Stimulated activated CD4-positive, alpha-beta T cell treated with anti-CD3 and anti-CD28 coated beads, Interleukin-4, amount 100 ng/mL, for 1 hour (primary cell): ENCODE results near the gene SYTL2.
"Not testable (repeated sequence)": the region's sequence is repeated elsewhere in the genome, so short reads cannot be mapped to it uniquely, and the experiment has no call there.

ENCODE experiments used
- DNase-seq: peaks from one replicate; pipeline ENCODE4 v3.0.0-alpha.2; 2020

SYTL2 gene, protein sequence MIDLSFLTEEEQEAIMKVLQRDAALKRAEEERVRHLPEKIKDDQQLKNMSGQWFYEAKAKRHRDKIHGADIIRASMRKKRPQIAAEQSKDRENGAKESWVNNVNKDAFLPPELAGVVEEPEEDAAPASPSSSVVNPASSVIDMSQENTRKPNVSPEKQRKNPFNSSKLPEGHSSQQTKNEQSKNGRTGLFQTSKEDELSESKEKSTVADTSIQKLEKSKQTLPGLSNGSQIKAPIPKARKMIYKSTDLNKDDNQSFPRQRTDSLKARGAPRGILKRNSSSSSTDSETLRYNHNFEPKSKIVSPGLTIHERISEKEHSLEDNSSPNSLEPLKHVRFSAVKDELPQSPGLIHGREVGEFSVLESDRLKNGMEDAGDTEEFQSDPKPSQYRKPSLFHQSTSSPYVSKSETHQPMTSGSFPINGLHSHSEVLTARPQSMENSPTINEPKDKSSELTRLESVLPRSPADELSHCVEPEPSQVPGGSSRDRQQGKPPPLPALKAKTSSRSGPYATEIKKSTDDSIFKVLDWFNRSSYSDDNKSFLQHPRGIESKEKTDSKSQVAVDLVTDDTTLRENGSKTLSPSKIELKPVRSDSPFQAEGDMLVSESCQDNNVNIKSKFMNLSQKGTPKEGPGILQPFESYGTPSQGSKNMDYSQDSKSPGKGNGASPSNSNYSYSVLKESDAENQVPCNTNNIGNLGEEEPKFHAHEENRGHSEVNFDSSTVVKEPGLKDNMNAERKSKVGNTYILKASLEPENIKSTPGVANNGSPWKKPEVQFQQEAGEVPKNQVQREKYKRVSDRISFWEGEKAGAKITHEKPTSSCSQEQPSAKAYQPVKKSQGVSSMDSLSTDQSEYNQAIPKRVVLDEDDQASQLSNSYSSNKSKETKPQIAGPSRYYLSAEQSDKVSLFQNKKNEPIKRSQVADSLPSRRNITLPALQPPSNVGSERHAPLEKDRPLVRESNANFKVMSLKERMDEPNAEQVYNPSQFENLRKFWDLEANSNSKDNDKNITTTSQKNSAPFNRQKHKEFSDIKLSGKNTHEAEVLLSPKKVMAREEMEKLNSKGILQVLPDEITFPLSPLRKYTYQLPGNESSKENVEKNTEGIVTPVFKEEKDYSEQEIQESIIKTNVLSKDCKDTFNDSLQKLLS (N-terminal part only)

DNA sequence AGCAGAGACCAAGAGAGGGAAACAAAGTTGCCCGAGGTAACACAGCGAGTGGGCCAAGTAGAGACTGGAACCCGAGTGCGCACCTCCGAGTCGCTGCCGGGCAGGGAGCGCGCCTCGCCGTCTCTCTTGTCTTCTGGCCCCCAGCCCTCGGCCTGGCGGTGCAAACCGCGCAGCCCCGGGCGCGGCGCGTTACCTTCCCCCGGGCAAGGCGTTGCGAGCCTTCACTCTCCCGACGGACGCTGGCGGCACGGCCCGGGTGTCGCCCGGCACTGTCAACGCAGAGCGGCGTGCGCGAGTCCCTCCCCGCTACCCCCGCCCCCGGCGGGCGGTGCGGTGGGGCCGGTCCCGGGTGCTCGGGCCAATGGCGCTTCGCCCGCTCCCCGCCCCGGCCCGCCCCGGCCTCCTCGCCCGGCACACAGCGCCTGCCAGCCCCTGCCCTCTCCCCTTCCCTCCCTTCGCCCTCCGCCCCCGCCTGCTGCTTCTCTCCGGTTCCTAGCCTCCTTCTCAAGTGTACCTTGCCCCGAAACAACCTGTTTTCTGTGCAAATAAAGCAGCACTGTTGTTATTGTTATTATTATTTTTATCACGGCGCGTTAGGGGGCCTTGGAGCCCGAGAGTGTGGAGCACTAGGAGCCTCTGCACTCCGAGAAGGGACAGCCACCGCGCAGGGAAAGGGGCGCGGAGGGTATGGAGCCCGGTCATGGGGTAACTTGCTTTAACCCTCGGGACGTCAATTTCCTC, at the start of gene SYTL2:
Gene SYTL2 (minus strand): TSS at position 271 of the 741 bp plus-strand sequence. CDS start 53,416 bp downstream, outside the sequence.
- DNase-seq = peak; percentile 76

DNA sequence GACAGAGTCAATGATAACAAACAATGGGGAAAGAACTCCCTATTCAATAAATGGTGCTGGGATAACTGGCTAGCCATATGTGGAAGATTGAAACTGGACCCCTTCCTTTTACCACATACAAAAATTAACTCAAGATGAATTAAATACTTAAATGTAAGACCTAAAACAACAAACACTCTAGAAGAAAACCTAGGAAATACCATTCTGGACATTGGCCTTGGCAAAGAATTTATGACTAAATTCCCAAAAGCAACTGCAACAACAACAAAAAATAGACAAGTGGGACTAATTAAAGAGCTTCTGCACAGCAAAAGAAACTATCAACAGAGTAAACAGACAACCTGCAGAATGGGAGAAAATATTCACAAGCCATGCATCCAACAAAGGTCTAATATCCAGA, 48.6 kb upstream of the SYTL2 start:
- DNase-seq = not testable (repeated sequence)

DNA sequence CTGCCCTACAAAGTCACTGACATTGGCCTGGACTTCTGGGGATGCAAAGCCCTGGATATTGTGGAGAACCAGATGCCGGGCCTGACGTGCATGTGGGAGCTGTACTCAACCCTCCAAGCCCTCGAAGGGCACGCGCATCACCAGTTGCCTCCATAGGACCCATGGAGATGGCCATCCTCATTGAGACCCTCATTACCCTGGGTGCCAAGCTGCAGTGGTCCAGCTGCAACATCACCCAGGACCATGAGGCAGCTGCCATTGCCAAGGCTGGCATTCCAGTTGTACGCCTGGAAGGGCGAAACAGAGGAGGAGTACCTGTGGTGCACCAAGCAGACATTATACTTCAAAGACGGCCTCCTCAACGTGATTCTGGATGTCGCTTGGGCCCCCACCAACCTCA, 46.2 kb upstream of the SYTL2 start:
- no peak for DNase-seq

DNA sequence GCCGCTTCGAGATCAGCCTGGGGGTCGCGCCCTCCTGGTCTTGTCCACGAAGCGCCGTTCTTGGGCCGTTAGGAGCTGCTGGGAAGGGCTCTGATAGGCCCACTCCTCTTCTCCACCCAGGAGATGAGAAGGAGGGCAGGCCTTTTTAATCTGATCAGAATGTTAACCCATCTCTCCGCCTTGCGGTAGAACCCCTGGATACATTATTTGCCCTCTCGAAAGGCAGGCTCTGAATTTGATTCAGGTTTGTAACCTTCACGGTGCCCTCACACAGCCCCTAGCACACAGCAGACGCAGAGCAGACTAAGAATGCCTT, 44.4 kb upstream of the SYTL2 start, which contains the start of gene CCDC83:
Gene CCDC83 (plus strand): TSS at position 43 of the 316 bp plus-strand sequence. CDS start 9,741 bp downstream, outside the sequence.
- DNase-seq = no peak

DNA sequence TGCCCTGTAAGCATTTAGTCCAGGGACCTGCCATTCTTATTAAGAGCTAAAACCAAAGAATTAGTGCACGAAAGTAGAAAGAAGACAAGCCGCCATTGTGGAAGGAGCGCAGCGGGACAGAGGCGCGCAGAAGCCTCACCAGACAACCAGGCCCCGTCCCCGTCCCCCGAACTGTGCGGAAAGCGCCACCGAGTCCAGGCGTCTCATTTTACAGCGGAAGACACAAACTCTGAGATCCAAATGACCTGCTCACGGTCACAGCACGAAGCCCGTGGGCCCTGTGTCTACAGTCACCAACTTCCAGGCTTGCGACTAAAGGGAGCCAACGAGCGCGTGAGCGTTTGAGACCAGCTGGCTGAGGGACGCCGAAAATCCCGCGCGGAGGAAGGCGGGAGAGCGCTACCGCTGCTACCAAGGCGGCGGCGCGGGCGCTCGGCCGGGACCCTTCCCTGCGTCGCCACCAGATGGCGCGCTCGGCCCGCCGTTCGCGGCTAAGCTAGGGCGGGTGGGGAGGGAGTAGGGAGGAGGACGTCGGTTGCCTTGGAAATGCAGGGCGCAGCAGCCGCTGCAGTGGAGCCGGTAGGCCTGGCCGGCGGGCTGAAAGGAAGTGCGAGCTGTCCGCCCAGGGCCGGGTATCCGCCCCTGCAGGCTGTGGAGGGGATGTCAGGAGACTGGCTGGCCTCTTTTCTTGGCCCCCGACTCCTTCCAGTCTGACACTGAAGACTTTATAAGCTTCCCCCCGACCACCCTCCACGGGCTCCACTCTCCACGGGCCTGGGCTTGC, 43.8 kb upstream of the SYTL2 start:
- DNase-seq = peak; percentile 89

DNA sequence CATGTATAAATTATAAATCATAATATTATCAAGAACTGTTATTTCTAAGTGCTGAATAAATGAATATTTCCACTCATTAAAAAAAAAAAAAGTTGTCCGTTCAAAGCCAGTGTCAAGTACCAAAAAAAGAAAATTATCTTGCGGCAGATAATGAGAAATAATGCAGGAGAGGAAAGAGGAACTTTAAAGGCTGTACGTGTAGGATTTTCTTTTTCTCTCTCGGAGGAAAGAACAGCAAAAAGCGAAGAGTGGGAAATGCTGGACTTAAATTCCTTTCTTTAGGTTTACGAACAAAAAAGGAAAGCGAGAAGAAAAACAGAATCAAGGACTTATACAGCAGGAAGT, 43.2 kb upstream of the SYTL2 start:
- no peak for DNase-seq

DNA sequence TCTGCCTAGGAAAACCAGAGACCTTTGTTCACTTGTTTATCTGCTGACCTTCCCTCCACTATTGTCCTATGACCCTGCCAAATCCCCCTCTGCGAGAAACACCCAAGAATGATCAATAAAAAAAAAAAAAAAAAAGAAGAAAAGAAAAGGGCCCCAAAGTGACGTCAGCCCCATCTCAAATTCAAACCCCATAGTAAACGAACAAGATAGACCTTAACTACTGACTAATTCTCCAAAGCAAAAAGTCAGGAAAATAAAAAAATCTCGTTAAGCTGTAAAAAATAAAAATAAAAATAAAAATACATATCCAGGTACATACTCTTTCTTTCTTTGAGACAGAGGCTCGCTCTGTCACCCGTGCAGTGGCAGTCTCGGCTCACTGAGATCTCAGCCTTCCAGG, 42.6 kb upstream of the SYTL2 start:
- DNase-seq = not testable (repeated sequence)

DNA sequence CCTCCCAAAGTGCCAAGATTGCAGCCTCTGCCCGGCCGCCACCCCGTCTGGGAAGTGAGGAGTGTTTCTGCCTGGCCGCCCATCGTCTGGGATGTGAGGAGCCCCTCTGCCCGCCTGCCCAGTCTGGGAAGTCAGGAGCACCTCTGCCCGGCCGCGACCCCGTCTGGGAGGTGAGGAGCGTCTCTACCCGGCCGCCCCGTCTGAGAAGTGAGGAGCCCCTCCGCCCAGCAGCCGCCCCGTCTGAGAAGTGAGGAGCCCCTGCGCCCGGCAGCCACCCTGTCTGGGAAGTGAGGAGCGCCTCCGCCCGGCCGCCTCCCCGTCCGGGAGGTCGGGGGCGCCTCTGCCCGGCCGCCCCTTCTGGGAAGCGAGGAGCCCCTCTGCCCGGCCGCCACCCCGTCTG, 41.8 kb upstream of the SYTL2 start:
- DNase-seq = not testable (repeated sequence)

DNA sequence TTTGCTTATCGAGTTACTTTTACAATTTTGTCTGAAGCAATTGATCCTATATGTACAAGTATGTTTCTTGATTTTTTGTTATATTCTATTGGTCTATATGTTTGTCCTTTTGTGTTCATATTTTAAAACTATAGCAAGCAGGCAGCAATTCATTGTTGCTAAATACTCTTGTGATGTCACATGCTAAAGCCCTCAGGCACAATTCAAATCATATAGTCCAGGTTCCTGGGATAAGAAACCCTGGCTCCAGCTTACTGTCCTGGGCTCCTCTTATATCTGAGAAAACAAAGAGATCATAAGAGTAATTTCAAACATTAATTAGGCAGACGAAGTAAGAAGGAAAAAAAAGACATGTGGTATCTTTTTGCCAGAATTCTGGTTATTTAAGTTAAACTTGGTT, 37.6 kb upstream of the SYTL2 start:
- DNase-seq = no peak

DNA sequence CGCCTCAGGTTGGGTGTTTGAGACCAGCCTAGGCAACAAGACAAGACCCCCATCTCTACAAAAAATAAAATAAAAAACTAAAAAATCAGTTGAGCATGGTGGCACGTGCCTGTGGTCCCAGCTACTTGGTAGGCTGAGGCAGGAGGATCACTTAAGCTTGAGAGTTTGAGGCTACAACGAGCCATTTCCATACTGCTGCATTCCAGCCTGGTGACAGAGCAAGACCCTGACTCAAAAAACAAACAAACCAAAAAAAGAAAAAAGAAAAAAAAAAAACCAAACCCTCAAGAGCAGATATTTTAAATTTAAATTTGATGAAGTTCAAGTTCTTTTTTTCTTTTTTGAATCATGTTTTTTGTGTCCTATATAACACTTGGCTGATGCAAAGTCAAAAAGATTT, 37.1 kb upstream of the SYTL2 start:
- DNase-seq = no peak

DNA sequence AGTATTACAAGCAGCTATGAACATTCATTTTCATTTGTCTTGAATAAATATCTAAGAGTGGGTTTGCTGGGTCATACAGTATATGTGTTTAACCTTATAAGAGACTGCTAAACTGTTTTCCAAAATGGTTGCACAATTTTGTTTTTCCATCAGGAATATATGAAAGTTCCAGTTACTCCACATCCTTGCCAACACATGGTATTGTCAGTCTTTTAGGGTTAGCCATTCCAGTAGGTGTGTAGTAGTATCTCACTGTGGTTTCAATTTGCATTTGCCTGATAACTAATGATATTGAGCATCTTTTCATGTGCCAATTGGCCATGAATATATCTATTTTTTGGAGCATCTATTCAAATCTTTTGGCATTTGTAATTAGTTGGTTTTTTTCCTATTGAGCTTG, 36.5 kb upstream of the SYTL2 start:
- no peak for DNase-seq

DNA sequence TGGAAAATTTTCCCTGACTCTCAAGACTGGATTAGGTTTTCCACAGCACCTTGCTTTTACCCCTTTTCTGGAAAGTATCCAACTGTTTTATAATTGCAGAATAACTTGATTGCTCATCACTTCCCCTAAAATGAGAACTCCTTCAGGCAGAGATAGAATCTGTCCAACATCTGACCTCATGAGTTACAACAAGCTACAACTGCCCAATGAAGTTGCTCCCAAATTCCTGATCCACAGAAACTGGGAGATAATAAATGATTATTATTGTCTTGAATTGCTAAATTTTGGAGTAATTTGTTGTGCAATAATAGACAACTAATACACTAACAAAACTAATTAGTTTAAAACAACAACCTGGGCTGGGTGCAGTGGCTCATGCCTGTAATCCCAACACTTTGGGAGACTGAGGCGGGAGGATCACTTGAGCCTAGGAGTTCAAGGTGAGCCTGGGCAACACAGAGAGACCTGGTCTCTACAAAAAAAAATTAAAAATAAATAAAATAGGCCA, 34.2 kb upstream of the SYTL2 start:
- no peak for DNase-seq

DNA sequence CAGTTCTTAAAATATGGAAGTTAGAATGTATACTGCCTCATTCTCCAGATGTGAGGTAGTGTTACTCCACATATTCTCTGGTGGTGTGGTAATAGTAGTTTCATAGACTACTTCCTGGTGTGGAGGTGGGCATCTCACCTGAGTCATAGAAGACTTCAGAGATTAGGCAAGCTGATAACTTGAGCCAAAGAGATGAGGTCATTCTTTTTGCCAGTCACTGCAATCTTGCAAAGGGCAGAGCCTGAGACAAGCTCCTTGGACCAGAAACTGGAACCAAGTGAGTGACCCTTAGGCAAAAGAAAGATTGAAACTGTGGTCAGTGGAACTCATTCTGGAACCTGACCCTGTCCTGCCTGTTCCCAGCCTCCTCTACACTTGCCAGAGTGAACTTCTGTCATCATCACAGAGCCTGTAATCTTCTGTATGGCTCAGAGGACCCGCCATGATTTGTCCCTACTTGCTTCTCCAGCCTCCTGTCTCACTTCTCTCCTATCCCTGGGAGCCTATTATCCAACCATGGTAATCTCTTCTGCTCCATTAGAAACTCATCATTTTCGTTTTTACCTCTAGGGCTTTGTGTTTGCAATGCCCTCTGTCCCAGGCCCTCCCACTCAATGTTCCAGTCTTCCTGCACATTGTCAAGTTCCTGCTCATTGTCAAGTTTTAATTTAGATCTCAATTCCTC, 33.6 kb upstream of the SYTL2 start:
- DNase-seq = no peak

DNA sequence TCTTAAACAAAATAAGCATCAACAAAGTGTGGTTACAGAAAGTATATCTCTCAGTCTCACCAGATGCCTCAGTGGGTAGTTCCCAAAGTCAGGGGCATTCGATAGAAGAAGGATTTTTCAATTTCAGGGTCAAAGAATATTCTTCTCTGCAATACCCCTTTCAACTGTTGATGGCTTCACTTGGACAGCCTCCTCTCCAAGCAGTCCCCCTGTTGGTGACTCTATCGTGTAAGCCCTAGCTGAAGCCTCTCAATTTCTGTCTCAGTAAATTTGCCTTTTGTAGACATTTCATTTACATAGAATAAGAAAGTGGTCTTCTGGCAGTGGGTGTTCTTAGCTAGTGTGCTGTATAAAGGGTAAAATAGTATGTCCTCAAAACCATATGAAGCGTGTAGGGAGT, 33.0 kb upstream of the SYTL2 start:
- DNase-seq = no peak

DNA sequence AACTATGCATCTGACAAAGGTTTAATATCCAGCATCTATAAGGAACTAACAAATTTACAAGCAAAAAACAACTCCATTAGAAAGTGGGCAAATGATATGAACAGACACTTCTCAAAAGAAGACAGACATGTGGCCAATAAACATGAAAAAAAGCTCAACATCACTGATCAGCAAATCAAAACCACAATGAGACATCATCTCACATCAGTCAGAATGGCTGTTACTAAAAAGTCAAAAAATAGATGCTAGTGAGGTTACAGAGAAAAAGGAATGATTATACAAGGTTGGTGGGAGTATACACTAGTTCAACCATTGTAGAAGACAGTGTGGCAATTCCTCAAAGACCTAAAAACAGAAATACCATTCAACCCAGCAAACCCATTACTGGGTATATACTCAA, 30.0 kb upstream of the SYTL2 start:
- DNase-seq = not testable (repeated sequence)

DNA sequence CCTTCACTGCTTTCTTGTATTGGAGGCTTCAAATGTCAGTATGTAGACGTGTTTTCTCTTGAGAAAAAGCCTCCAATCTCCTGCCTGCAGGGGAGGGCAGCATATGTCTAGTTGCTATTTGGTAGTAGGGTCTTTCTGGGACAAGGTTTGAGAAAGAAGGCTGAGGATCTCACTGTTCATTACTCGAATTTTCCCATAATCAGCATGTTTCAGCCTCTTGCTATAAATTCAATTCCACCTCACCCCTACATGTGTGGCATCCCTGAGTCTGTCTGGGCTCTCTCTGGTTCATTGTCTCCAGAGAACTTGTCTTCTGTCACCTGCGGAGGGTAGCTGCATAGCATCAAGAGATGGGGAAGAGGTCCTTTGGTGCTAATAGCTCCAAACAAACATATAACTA, 24.8 kb upstream of the SYTL2 start:
- DNase-seq = no peak

DNA sequence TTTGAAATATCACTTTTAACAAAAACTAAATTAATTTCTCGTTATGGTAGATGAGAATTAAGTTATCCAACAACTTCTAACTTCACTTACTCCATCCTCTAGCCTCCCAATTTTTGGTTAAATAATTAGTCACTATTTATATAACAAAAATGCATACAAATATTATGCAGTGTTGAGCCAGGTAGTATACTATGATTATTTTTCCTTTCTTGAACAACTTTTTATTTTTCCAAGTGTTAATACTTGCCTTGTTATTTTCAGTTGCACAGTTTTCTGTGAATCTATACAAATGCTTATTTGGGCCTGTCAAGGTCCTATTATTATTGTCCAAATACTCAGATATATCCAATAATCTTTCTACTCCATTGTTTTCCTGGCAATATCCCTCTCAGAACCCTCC, 24.3 kb upstream of the SYTL2 start:
- no peak for DNase-seq

DNA sequence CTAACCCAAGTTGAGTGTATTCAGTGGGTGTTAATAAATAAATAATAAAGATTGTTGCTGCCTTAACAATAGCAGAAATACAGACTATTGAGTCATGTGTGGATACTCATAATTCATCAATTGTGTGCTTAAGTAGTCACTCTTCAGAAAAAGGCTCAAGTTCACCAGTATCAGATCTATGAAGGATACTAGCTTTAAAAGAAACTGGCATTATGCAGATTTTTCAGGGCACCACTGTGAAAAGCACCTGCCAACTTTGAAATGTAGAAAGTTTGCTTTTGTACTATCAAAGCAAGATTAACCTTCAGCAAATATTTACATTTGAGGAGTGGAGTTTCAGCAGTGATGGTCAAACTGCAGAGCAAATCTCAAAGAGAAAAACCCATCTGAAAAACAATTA, 20.1 kb upstream of the SYTL2 start:
- no peak for DNase-seq

DNA sequence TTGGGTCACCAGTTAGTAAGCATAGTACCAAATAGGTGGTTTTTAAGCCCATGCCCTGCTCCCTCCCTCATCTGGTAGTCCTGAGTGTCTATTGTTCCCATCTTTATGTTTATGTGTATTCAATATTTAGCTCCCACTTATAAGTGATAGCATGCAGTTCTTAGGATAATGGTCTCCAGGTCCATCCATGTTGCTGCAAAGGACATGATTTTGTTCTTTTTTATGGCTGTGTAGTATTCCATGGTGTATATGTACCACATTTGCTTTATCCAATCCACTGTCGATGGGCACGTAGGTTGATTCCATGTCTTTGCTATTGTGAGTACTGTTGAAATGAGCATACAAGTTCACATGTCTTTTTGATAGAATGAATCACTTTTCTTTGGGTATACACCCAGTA, 18.2 kb upstream of the SYTL2 start:
- no peak for DNase-seq

DNA sequence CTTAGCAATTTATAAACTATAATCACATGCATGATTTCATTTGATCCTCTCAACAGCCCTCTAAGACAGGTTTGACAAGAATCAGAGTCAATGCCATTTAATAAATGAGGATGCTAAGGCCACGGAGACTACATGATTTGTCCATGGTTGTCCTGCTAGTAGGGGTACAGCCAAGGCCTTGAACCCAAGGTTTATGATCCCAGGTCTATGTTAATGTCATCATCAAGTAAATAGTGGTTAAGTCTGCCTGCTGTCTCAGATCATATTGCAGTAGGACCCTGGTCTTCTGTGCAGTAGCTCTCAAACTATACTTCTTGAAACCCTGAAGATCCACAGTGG, 17.7 kb upstream of the SYTL2 start:
- DNase-seq = no peak
